Globus pallidus (tissue), 1 donor: ENCODE data around the gene CDC42EP3.

Experiments
- DNase-seq: peaks from one replicate; pipeline ENCODE4 v3.0.0-alpha.2; 2015; ENCODE audit warnings: low spot score

Gene CDC42EP3

GRCh38 chr2:37683921-37684780 lies 12.7 kb upstream of the CDC42EP3 start:
- DNase-seq = no peak

- no peak for DNase-seq
Measured at GRCh38 chr2:37683241-37683640, 11.8 kb upstream of the CDC42EP3 start.

GRCh38 chr2:37682473-37682872 lies 11.0 kb upstream of the CDC42EP3 start:
- no peak for DNase-seq

- DNase-seq = no peak
Measured at GRCh38 chr2:37681587-37681986, 10.1 kb upstream of the CDC42EP3 start.

GRCh38 chr2:37679072-37679695 lies 7.7 kb upstream of the CDC42EP3 start:
- no peak for DNase-seq

GRCh38 chr2:37676274-37676673 lies 4.8 kb upstream of the CDC42EP3 start:
- DNase-seq = no peak

GRCh38 chr2:37674946-37675345 lies 3.5 kb upstream of the CDC42EP3 start:
- DNase-seq = no peak

- no peak for DNase-seq
Measured at GRCh38 chr2:37672870-37673184, 1.4 kb upstream of the CDC42EP3 start.

GRCh38 chr2:37672104-37672869 lies 845 bp upstream of the CDC42EP3 start:
- DNase-seq = no peak

- no peak for DNase-seq
Measured at GRCh38 chr2:37671816-37672103, 318 bp upstream of the CDC42EP3 start.

- no peak for DNase-seq
Measured at GRCh38 chr2:37670378-37671008, 949 bp downstream of the CDC42EP3 start.

GRCh38 chr2:37669446-37669845 lies 2.0 kb downstream of the CDC42EP3 start:
- no peak for DNase-seq

- DNase-seq = no peak
Measured at GRCh38 chr2:37667704-37668103, 3.7 kb downstream of the CDC42EP3 start.

- no peak for DNase-seq
Measured at GRCh38 chr2:37666772-37667171, 4.7 kb downstream of the CDC42EP3 start.

- DNase-seq = no peak
Measured at GRCh38 chr2:37665604-37666362, 5.7 kb downstream of the CDC42EP3 start.

- no peak for DNase-seq
Measured at GRCh38 chr2:37665043-37665442, 6.4 kb downstream of the CDC42EP3 start.

- DNase-seq = peak; percentile 31
Measured at GRCh38 chr2:37664231-37664643, 7.2 kb downstream of the CDC42EP3 start.

- DNase-seq = no peak
Measured at GRCh38 chr2:37663390-37663789, 8.1 kb downstream of the CDC42EP3 start.

GRCh38 chr2:37659723-37660122 lies 11.7 kb downstream of the CDC42EP3 start:
- no peak for DNase-seq

GRCh38 chr2:37658682-37659081 lies 12.8 kb downstream of the CDC42EP3 start:
- DNase-seq = no peak

- DNase-seq = no peak
Measured at GRCh38 chr2:37657471-37657870, 14.0 kb downstream of the CDC42EP3 start.
